Measurements from ENCODE around the gene SLC25A2. TPM values are rescaled to one million over a fixed set of nuclear protein-coding genes. Genes with fewer than 3 reads are reported as not detected.
"Not testable (repeated sequence)": the region's sequence is repeated elsewhere in the genome, so short reads cannot be mapped to it uniquely, and the experiment has no call there.

SLC25A2 gene
- total RNA-seq, 1 donor from 2014 or later = not detected

- not testable (repeated sequence) for DNase-seq (ENCODE audit: low spot score)
Measured at GRCh38 chr5:141316963-141317362, 13.1 kb upstream of the SLC25A2 start.

DNA sequence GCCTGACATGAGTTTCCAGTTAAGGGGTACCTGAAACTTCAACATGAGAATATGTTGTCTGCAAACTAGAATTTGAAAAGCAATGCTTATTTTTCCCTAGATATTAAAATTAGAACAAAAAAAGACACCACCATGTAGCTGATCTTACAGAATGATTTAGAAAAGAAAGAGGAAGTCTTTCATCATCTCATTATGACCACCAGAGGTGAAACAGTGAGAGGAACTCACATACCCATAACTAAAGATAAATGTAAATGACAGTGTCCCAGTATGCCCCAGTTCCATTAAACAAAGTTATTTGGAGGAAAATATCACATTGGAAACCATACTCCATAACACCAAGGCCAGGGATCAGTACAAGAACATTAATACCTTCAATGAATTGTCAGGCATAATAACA, 9.9 kb upstream of the SLC25A2 start:
- DNase-seq (ENCODE audit: low spot score) = no peak

- no peak for DNase-seq (ENCODE audit: low spot score)
Measured at GRCh38 chr5:141306630-141307029, 2.8 kb upstream of the SLC25A2 start.

DNA sequence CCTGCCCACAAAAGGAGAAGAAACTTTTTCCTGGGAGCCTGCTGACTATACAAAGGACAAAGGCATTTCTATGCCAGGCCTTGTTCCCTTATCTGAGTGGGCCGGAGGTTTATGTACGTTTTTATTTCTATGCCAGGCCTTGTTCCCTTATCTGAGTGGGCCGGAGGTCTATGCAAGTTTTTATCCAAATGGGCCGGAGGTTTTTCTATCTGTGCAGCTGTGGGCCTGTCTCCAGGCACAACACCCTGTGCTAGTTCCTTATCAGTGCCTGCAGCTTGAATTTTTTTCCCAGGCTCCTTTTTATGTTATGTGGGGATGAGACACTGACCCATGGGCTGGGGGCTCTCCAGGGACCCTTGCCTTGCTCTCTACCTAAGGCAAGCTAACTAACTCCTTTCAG, 5.5 kb downstream of the SLC25A2 start:
- no peak for DNase-seq (ENCODE audit: low spot score)

GRCh38 chr5:141272906-141273305, 30.9 kb downstream of the SLC25A2 start:
- no peak for DNase-seq (ENCODE audit: low spot score)

DNA sequence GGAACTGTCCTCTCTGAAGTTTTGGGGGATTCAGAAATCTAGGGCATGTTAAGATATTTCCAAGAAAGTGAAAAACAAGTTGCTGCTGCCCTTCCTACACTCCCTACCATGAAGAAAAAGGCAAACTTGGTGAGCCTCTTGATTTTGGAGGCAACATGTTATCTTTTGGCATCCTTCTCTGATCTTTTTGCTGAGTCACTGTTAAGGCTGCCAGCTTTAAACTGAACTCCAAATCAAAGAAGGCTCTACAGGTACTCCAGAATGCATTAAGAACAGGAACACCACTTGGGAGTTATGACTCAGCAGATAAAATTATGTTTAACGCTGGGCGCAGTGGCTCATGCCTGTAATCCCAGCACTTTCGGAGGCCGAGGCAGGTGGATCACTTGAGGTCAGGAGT, 34.7 kb downstream of the SLC25A2 start:
- DNase-seq (ENCODE audit: low spot score) = no peak

DNA sequence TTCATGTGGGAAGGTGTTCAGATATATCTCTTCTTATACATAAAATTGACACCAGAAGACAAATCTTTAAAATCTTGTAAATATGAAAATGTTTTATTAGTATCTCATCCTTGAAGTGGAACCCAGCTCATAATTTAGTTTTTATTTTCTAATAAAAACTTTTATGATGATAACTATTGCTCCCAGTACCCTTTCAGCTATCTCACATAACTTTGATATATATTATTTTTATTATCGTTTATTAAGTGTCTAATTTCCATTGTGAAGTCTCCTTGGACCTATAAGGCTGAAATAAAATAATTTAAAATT, 42.7 kb downstream of the SLC25A2 start:
- no peak for DNase-seq (ENCODE audit: low spot score)

DNA sequence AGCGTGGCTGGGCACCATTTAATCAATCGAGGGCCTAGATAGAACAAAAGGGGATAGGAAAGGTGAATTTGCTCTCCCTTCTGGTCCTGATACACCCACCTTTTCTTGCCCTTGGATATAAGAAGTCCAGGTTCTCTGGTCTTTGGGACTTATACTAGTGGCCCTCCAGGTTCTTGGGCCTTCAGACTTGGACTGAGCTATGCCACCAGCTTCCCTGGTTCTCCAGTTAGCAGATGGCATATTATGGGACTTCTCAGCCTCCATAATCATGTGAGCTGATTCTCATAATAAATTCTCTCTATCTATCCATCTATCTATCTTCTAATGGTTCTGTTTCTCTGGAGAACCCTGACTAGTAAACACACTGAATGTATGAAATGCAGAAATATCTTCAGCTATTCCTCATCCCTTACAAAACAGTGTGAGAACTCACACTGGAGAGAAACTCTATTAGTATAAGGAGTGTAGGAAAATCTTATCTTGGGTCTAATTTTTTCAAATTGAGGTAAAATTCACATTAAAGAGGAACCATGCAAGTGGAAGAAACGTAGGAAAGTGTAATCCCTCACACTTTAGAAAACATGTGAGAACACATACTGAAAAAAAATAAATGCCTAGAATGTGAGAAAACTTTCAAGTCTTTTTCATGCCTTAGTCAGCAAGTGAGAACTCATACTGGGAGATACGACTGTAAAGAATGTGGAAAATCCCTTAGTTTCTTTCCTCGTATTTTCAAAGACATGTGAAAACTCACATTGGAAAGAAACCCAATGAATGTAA, 43.2 kb downstream of the SLC25A2 start:
- DNase-seq (ENCODE audit: low spot score) = no peak

GRCh38 chr5:141258948-141259347, 44.9 kb downstream of the SLC25A2 start:
- DNase-seq (ENCODE audit: low spot score) = no peak

DNA sequence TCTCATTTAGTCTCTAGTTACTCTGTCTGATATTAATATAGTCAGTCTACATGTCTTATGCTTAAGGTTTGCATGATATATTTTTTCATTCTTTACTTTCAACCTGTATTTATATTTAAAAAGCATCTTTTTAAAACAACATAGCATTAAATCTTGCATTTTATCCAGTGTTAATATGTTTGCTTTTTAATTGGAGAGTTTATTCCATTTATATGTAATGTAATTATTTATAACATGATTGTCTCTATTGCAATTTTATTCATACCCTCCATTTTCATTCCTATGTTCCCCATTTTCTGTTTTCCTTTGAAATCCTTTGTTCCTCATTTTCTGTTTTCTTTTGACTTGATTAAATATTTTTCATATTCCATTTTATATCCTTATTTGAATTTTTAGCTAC, 45.4 kb downstream of the SLC25A2 start:
- DNase-seq (ENCODE audit: low spot score) = no peak

Other genes with a start within 250 kb of the SLC25A2 start
- 3.6 TPM for gene PCDHB2, start 209.4 kb downstream of the SLC25A2 start, total RNA-seq
- gene PCDHB3, start 203.6 kb downstream of the SLC25A2 start, total RNA-seq = 1.4 TPM
- 5.2 TPM for gene PCDHB4, start 182.2 kb downstream of the SLC25A2 start, total RNA-seq
- gene PCDHB5, start 168.8 kb downstream of the SLC25A2 start, total RNA-seq = 8.0 TPM
- gene PCDHB6, start 154.0 kb downstream of the SLC25A2 start, total RNA-seq = 0.60 TPM
- gene PCDHB7, start 131.4 kb downstream of the SLC25A2 start, total RNA-seq = 2.1 TPM
- 1.8 TPM for gene PCDHB8, start 126.3 kb downstream of the SLC25A2 start, total RNA-seq
- gene PCDHB16, start 121.7 kb downstream of the SLC25A2 start, total RNA-seq = 3.0 TPM
- gene PCDHB9, start 116.9 kb downstream of the SLC25A2 start, total RNA-seq = 2.1 TPM
- gene PCDHB10, start 111.7 kb downstream of the SLC25A2 start, total RNA-seq = 2.5 TPM
- gene PCDHB11, start 104.4 kb downstream of the SLC25A2 start, total RNA-seq = 8.5 TPM
- 3.5 TPM for gene PCDHB12, start 95.3 kb downstream of the SLC25A2 start, total RNA-seq
- gene PCDHB13, start 90.1 kb downstream of the SLC25A2 start, total RNA-seq = 8.3 TPM
- gene PCDHB14, start 80.7 kb downstream of the SLC25A2 start, total RNA-seq = 9.4 TPM
- gene PCDHB15, start 58.7 kb downstream of the SLC25A2 start, total RNA-seq = 3.6 TPM
- 65.2 TPM for gene TAF7, start 16.7 kb upstream of the SLC25A2 start, total RNA-seq
- 0.72 TPM for gene PCDHGA1, start 26.5 kb upstream of the SLC25A2 start, total RNA-seq
- gene PCDHGA2, start 34.7 kb upstream of the SLC25A2 start, total RNA-seq = 6.7 TPM
- 4.0 TPM for gene PCDHGA3, start 39.8 kb upstream of the SLC25A2 start, total RNA-seq
- gene PCDHGB1, start 46.0 kb upstream of the SLC25A2 start, total RNA-seq = 4.6 TPM
- 3.3 TPM for gene PCDHGA4, start 51.0 kb upstream of the SLC25A2 start, total RNA-seq
- gene PCDHGB2, start 55.9 kb upstream of the SLC25A2 start, total RNA-seq = 5.1 TPM
- gene PCDHGA5, start 60.1 kb upstream of the SLC25A2 start, total RNA-seq = 3.3 TPM
- gene PCDHGB3, start 66.2 kb upstream of the SLC25A2 start, total RNA-seq = 3.0 TPM
- 6.6 TPM for gene PCDHGA6, start 69.8 kb upstream of the SLC25A2 start, total RNA-seq
- gene PCDHGA7, start 78.7 kb upstream of the SLC25A2 start, total RNA-seq = 4.5 TPM
- gene PCDHGB4, start 83.6 kb upstream of the SLC25A2 start, total RNA-seq = 5.2 TPM
- gene PCDHGA8, start 88.6 kb upstream of the SLC25A2 start, total RNA-seq = 1.9 TPM
- gene PCDHGB5, start 93.9 kb upstream of the SLC25A2 start, total RNA-seq = 12.4 TPM
- gene PCDHGA9, start 98.7 kb upstream of the SLC25A2 start, total RNA-seq = 7.5 TPM
- 11.6 TPM for gene PCDHGB6, start 104.0 kb upstream of the SLC25A2 start, total RNA-seq
- gene PCDHGA10, start 108.9 kb upstream of the SLC25A2 start, total RNA-seq = 6.2 TPM
- gene PCDHGB7, start 113.6 kb upstream of the SLC25A2 start, total RNA-seq = 15.5 TPM
- 4.2 TPM for gene PCDHGA11, start 117.0 kb upstream of the SLC25A2 start, total RNA-seq
- 10.2 TPM for gene PCDHGA12, start 126.5 kb upstream of the SLC25A2 start, total RNA-seq
- gene PCDHGC3, start 171.9 kb upstream of the SLC25A2 start, total RNA-seq = 82.4 TPM
- 2.6 TPM for gene PCDHGC4, start 181.0 kb upstream of the SLC25A2 start, total RNA-seq
- gene PCDHGC5, start 185.0 kb upstream of the SLC25A2 start, total RNA-seq = 2.0 TPM